Colonic mucosa (tissue), 4 donors: ENCODE data around the gene PSTPIP1. TPM values are rescaled to one million over a fixed set of nuclear protein-coding genes. Genes with fewer than 3 reads are reported as not detected.

Experiments
- DNase-seq: peaks from one replicate; pipeline ENCODE4 v3.0.0-alpha.2; 2020
- H3K27ac ChIP-seq: fragments of 200-600 bp; one replicate; pipeline ENCODE4 v1.8.0; 2021
- H3K27me3 ChIP-seq: fragments of 200-600 bp; one replicate; pipeline ENCODE4 v1.8.0; 2021
- H3K36me3 ChIP-seq: fragments of 200-600 bp; one replicate; pipeline ENCODE4 v1.8.0; 2021
- H3K4me1 ChIP-seq: fragments of 200-600 bp; one replicate; pipeline ENCODE4 v1.8.0; 2021; ENCODE audit warnings: mild to moderate bottlenecking
- H3K4me3 ChIP-seq: fragments of 200-600 bp; one replicate; pipeline ENCODE4 v1.8.0; 2021
- H3K9ac ChIP-seq, 2 donors: one replicate each; pipeline ENCODE4 v1.7.0; 2013; ENCODE audit warnings: control low read depth in 2 of 2, low read depth in 2 of 2, low read length in 2 of 2
- H3K9me3 ChIP-seq: fragments of 200-600 bp; one replicate; pipeline ENCODE4 v1.8.0; 2021
- CTCF ChIP-seq: fragments of 200-600 bp; IDR thresholded peaks from one replicate; pipeline ENCODE4 v1.8.0; 2022; ENCODE audit warnings: antibody characterized with exemption, mild to moderate bottlenecking
- intact Hi-C: fragments of 100-400 bp; cut with DNase I; formaldehyde crosslinking; loops from one replicate; pipeline ENCODE4 v1.14.1; 2022
- total RNA-seq, 2 donors: library from RNA; stranded (reverse); fragmentation: NEBNext Ultra II Directional in 1 of 2; extraction: Animal tissue kit (Norgen Biotek cat#: 25700) in 1 of 2; gene quantifications; one replicate each; pipeline ENCODE4 v1.2.1, GENCODE V29; 2021
- donor health status: healthy.
- donor health status: DM: no; HTN: no; CAD: no.
- donor health status: DM: no; HTN: no; CAD: no.

Gene PSTPIP1
- total RNA-seq, 2 donors from 2014 or later = 3.7 to 4.2 TPM

GRCh38 chr15:76987276-76987675 is 7.7 kb upstream of the PSTPIP1 start:
- Histone ChIP-seq H3K27me3 (no peaks in the 10 kb centered on the region), H3K9ac (no peak overlapping the region), H3K4me3 (no peak overlapping the region), H3K9me3 (no peaks in the 10 kb centered on the region), H3K27ac (no peak overlapping the region), H3K4me1 (no peaks in the 10 kb centered on the region), H3K36me3 (no peaks in the 10 kb centered on the region)
- intact Hi-C loops = no loop called here
- no peak for DNase-seq
- no peak for TF ChIP-seq CTCF

GRCh38 chr15:76987896-76988860 is 6.7 kb upstream of the PSTPIP1 start:
- intact Hi-C loops = no loop called here
- Histone ChIP-seq H3K36me3 (no peaks in the 10 kb centered on the region), H3K4me3 (no peak overlapping the region), H3K4me1 (no peaks in the 10 kb centered on the region), H3K9me3 (no peaks in the 10 kb centered on the region), H3K27ac (peak overlapping the region; percentile 8), H3K9ac (no peak overlapping the region), H3K27me3 (no peaks in the 10 kb centered on the region)
- no peak for TF ChIP-seq CTCF
- DNase-seq = peak; percentile 69

DNA sequence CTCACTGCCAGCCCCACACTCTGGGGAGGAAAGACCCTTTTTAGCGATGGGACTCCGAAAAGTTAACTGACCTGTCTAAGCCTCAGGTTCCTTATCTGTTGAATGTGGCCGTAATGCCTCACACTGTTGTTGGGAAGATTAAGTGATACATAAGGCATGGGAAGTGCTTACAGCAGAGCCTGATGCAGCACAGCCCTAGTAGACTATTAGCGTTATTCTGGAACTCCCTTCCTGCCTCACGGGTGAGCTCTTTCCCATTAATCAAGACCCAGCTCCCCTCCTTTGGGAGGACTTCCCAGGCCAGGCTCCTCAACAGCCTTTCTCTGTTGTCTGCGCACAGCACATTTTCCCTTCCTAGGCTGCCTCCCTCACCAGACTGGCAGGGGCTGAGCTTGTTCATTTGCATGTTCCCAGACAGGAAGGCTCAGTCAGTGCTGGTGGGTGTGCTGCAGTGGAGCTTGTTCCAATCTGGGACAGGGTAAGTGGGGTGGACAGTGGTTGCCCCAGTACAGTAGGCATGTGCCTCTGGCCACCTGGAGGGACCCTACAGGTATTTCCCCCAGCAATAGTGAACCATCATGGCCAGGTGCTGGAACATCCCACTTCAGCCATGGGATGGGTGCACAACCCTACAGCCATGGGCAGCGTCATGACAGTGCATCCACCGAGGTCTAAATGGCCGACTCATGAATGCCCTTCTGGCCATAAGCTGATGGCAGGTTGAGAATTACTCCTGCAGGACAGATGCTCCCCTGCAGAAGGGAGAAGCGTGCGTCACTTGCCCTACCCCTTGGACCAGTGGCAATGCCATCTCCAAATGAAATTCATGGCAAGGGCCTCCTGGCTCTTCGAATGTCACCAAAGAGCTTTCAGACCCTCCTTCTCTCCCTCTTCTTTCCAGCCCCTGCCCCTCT is 5.8 kb upstream of the PSTPIP1 start:
- no peaks in the 10 kb centered on the region for H3K9me3 ChIP-seq
- no peak for DNase-seq
- no peak overlapping the region for H3K4me3 ChIP-seq
- intact Hi-C loops = no loop called here
- TF ChIP-seq CTCF = no peak
- H3K36me3 ChIP-seq = no peaks in the 10 kb centered on the region
- H3K27ac ChIP-seq = peak overlapping the region; percentile 8
- H3K9ac ChIP-seq = no peak overlapping the region
- H3K27me3 ChIP-seq = no peaks in the 10 kb centered on the region
- no peaks in the 10 kb centered on the region for H3K4me1 ChIP-seq

DNA sequence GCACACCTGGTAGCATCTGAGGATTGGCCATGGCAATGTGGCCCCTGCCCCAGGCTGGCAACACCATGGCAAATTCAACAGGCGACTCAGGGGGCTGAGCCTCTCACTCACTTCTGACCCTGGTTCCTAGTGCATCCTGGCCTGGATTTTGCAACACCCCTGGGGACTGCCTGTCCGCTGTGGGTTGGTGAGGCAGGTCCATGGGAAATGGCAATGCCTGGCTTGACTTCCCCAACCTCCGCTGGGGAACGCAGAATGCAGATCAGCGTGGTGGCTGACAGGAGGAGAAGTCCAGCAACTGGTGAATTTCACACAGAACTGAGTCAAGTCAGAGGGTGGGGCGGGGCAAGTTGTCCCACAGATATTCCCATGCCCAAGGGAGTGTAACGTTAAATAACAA is 3.9 kb upstream of the PSTPIP1 start:
- Histone ChIP-seq H3K27me3 (no peaks in the 10 kb centered on the region), H3K4me1 (no peaks in the 10 kb centered on the region), H3K9ac (peak overlapping the region in 1 of 2 donors; percentile 1), H3K36me3 (no peaks in the 10 kb centered on the region), H3K27ac (no peak overlapping the region), H3K9me3 (no peaks in the 10 kb centered on the region), H3K4me3 (no peak overlapping the region)
- no peak for TF ChIP-seq CTCF
- no peak for DNase-seq
- intact Hi-C loops = no loop called here
